ENCODE measurements around the gene PRM3.

PRM3 gene

GRCh38 chr16:11232852-11233726 is 40.3 kb downstream of the PRM3 start:
- no peak overlapping the region for H3K4me3 ChIP-seq
- H3K27me3 ChIP-seq = peaks cover 0 to 3% of the 10 kb centered on the region in 2 donors
- H3K36me3 ChIP-seq = no peaks in the 10 kb centered on the region
- H3K9me3 ChIP-seq = no peaks in the 10 kb centered on the region
- intact Hi-C loops (cut with DNase I; ENCODE audit: low total_unique reads) = no loop called here
- H3K27ac ChIP-seq = no peak overlapping the region
- no peak for TF ChIP-seq CTCF (IDR thresholded peaks at IDR 0.05)
- DNase-seq = peak in 1 of 2 donors; percentile 24
- H3K4me1 ChIP-seq = peaks cover 0 to 9% (median 0%) of the 10 kb centered on the region in 4 donors

GRCh38 chr16:11232302-11232851 is 41.1 kb downstream of the PRM3 start:
- intact Hi-C loops (cut with DNase I; ENCODE audit: low total_unique reads) = no loop called here
- H3K4me1 ChIP-seq = peaks cover 0 to 9% (median 0%) of the 10 kb centered on the region in 4 donors
- TF ChIP-seq CTCF (IDR thresholded peaks at IDR 0.05) = no peak
- no peak overlapping the region for H3K4me3 ChIP-seq
- H3K9me3 ChIP-seq = no peaks in the 10 kb centered on the region
- no peak overlapping the region for H3K27ac ChIP-seq
- peaks cover 0 to 3% of the 10 kb centered on the region in 2 donors for H3K27me3 ChIP-seq
- H3K36me3 ChIP-seq = no peaks in the 10 kb centered on the region
- DNase-seq = no peak

- TF ChIP-seq CTCF (IDR thresholded peaks at IDR 0.05) = no peak
- Histone ChIP-seq H3K27me3 (peaks cover 0 to 3% of the 10 kb centered on the region in 2 donors), H3K4me1 (peaks cover 0 to 9% (median 0%) of the 10 kb centered on the region in 4 donors), H3K9me3 (no peaks in the 10 kb centered on the region), H3K4me3 (no peak overlapping the region), H3K36me3 (no peaks in the 10 kb centered on the region), H3K27ac (no peak overlapping the region)
- no peak for DNase-seq
- intact Hi-C loops (cut with DNase I; ENCODE audit: low total_unique reads) = no loop called here
Measured at GRCh38 chr16:11231367-11231970, 42.0 kb downstream of the PRM3 start.

- intact Hi-C loops (cut with DNase I; ENCODE audit: low total_unique reads) = no loop called here
Measured at GRCh38 chr16:11229906-11230305, 43.5 kb downstream of the PRM3 start.

GRCh38 chr16:11229432-11229831 is 44.0 kb downstream of the PRM3 start:
- DNase-seq = no peak
- no peak for TF ChIP-seq CTCF (IDR thresholded peaks at IDR 0.05)
- no peaks in the 10 kb centered on the region for H3K9me3 ChIP-seq
- H3K4me1 ChIP-seq = peaks cover 0 to 21% (median 7%) of the 10 kb centered on the region in 4 donors
- H3K27ac ChIP-seq = no peak overlapping the region
- H3K4me3 ChIP-seq = no peak overlapping the region
- H3K36me3 ChIP-seq = no peaks in the 10 kb centered on the region
- peaks cover 0 to 3% of the 10 kb centered on the region in 2 donors for H3K27me3 ChIP-seq
- intact Hi-C loops (cut with DNase I; ENCODE audit: low total_unique reads) = no loop called here

More at GRCh38 chr16:11229906-11230305, 43.5 kb downstream of the PRM3 start:
- Histone ChIP-seq H3K27ac (no peak overlapping the region), H3K36me3 (no peaks in the 10 kb centered on the region), H3K4me1 (peaks cover 0 to 20% (median 5%) of the 10 kb centered on the region in 4 donors), H3K4me3 (no peak overlapping the region), H3K27me3 (peaks cover 0 to 3% of the 10 kb centered on the region in 2 donors), H3K9me3 (no peaks in the 10 kb centered on the region)
- no peak for TF ChIP-seq CTCF (IDR thresholded peaks at IDR 0.05)
- no peak for DNase-seq
